Measurements from ENCODE around the gene ZNF318.
A peak's percentile ranks its signal among the peaks of the same experiment; 100 is the strongest.

Gene ZNF318

GRCh38 chr6:43378631-43379030 lies 9.2 kb upstream of the ZNF318 start:
- TF ChIP-seq, protein P1, sequence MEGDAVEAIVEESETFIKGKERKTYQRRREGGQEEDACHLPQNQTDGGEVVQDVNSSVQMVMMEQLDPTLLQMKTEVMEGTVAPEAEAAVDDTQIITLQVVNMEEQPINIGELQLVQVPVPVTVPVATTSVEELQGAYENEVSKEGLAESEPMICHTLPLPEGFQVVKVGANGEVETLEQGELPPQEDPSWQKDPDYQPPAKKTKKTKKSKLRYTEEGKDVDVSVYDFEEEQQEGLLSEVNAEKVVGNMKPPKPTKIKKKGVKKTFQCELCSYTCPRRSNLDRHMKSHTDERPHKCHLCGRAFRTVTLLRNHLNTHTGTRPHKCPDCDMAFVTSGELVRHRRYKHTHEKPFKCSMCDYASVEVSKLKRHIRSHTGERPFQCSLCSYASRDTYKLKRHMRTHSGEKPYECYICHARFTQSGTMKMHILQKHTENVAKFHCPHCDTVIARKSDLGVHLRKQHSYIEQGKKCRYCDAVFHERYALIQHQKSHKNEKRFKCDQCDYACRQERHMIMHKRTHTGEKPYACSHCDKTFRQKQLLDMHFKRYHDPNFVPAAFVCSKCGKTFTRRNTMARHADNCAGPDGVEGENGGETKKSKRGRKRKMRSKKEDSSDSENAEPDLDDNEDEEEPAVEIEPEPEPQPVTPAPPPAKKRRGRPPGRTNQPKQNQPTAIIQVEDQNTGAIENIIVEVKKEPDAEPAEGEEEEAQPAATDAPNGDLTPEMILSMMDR (IDR thresholded peaks at IDR 0.05; ENCODE audit: low read depth, low read length): no peak
- H3K4me3 ChIP-seq (ENCODE audit: low read depth, low read length): no peak overlapping the region

- no peak overlapping the region for H3K4me3 ChIP-seq (ENCODE audit: low read depth, low read length)
Measured at GRCh38 chr6:43377710-43378229, 8.3 kb upstream of the ZNF318 start.

DNA sequence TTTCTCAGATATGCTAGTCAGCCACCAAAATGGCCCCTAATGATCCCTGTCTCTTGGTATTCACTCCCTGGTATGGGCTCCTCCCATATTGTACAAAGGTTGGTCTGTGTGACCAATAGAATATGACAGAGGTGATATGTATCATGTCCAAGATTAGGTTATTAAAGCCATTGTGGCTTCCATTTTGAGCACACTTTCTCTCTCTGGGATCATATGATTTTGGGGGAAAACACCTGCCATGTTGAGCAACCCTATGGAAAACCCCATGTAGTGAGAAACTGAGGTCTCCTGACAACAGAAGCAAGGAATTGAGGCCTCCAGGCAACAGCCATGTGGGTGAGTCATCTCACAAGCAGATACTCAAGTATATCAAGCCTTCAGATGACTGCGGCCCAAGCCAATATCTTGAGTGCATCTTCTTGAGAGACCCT lies 7.1 kb upstream of the ZNF318 start:
- TF ChIP-seq, protein P1 (IDR thresholded peaks at IDR 0.05; ENCODE audit: low read depth, low read length): no peak
- no peak overlapping the region for H3K4me3 ChIP-seq (ENCODE audit: low read depth, low read length)

More at GRCh38 chr6:43377710-43378229, 8.3 kb upstream of the ZNF318 start:
- TF ChIP-seq, protein P1 (IDR thresholded peaks at IDR 0.05; ENCODE audit: low read depth, low read length): no peak

DNA sequence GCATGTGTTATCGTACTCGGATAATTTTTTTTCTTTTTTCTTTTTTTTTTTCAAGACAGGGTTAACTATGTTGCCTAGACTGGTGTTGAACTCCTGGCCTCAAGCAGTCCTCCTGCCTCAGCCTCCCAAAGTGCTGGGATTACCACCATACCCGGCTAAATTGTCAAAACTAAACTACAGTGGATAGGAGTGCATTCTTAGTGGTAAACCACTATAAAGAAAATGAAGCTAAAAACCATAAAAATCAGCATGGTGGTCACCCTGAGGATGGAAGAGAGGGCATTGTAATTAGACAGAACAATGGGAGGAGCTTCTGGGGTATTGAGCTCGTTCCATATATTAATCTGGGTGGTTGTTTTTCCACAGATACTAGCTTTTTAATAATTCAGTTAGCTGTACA lies 6.2 kb upstream of the ZNF318 start:
- TF ChIP-seq, protein P1 (IDR thresholded peaks at IDR 0.05; ENCODE audit: low read depth, low read length): no peak
- no peak overlapping the region for H3K4me3 ChIP-seq (ENCODE audit: low read depth, low read length)

DNA sequence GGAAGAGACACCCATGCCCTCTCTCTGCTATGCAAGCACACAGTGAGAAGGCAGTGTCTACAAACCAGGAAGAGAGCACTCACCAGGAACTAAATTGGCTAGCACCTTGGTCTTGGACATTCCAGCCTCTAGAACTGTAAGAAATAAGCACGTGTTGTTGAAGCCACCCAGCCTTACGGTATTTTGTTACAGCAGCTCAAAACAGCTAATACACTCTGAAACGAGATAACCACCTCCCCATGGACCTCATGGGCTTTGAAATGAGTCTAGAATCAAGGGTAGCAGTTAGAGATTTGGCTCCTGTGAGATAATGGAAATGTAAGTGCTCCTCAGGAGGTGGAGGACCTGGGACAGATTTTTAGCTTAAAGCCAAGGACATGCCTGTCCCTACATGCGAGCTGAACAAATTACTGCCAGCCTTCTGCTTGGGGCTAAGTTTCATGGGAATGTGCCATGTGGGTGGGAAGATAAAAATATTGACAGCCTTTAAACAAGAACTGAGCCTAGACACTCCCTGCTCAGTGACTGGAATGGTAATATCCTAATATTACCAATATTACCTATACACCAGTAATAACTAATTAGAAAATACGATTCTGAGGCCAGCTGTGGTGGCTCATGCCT lies 3.9 kb upstream of the ZNF318 start:
- TF ChIP-seq, protein P1 (IDR thresholded peaks at IDR 0.05; ENCODE audit: low read depth, low read length): no peak
- no peak overlapping the region for H3K4me3 ChIP-seq (ENCODE audit: low read depth, low read length)

DNA sequence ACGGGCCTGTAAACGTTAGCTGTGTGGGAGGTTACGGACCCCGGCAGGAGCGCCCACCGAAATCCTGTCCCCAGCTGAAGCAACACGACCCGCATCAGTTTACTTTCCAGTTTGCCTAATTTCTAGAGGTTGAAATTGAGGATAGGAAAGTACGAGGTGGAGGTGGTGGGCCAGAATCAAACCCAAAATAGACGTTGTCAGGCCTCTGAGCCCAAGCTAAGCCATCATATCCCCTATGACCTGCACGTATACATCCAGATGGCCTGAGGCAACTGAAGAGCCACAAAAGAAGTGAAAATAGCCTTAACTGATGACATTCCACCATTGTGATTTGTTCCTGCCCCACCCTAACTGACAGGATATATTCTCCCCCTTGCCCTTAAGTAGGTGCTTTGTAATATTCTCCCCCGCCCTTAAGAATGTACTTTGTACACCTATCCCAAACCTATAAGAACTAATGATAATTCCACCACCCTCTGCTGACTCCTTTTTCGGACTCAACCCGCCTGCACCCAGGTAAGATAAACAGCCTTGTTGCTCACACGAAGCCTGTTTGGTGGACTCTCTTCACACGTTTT lies 645 bp upstream of the ZNF318 start:
- H3K4me3 ChIP-seq (ENCODE audit: low read depth, low read length): peak overlapping the region; percentile 75

- TF ChIP-seq, protein P1 (IDR thresholded peaks at IDR 0.05; ENCODE audit: low read depth, low read length): no peak
- peak overlapping the region; percentile 75 for H3K4me3 ChIP-seq (ENCODE audit: low read depth, low read length)
Measured at GRCh38 chr6:43368259-43369160, 937 bp downstream of the ZNF318 start.
